Measurements from ENCODE around the gene MEDAG.

The MEDAG gene

DNA sequence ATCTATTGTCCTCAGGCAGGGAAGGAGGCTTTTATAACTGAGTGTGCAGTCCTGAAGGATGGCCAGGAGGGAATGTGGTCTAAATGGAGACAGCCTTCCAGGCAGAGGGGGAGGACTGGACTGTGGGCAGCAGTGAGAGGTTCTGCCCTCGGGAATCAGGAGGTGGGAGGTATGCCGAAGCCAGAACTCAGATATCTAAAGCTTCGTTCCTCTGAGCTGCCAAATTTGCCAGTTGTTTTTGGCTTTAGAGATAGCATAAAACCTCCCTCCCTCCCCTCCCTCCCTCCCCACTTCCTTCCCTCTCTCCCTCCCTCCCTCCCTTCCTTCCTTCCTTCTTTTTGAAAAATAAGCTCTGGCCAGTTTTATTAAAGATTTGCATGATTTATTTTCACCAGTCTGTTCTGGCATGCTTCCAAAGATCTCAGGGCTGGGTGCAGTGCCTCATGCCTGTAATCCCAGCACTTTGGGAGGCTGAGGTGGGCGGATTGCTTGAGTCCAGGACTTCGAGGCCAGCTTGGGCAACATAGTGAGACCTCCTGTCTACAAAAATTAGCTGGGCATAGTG, 2.4 kb downstream of the MEDAG start:
- Histone ChIP-seq H3K27ac (replicated peaks) (no peak overlapping the region), H3K4me3 (replicated peaks; ENCODE audit: insufficient read depth, low read length) (no peak overlapping the region), H3K27me3 (ENCODE audit: insufficient read depth, poor library complexity, severe bottlenecking) (peaks cover 47% of the 10 kb centered on the region)
- DNase-seq (ENCODE audit: low read depth in 1 of 2, low spot score in 1 of 2): no peak
- no peak for TF ChIP-seq SPI1 (IDR thresholded peaks at IDR 0.05; ENCODE audit: borderline replicate concordance, low read depth)
- no peak for TF ChIP-seq GABPA (IDR thresholded peaks at IDR 0.05; ENCODE audit: low read depth)
- TF ChIP-seq POLR2AphosphoS5 (IDR thresholded peaks at IDR 0.05; ENCODE audit: low read depth): no peak
- TF ChIP-seq, protein P1, sequence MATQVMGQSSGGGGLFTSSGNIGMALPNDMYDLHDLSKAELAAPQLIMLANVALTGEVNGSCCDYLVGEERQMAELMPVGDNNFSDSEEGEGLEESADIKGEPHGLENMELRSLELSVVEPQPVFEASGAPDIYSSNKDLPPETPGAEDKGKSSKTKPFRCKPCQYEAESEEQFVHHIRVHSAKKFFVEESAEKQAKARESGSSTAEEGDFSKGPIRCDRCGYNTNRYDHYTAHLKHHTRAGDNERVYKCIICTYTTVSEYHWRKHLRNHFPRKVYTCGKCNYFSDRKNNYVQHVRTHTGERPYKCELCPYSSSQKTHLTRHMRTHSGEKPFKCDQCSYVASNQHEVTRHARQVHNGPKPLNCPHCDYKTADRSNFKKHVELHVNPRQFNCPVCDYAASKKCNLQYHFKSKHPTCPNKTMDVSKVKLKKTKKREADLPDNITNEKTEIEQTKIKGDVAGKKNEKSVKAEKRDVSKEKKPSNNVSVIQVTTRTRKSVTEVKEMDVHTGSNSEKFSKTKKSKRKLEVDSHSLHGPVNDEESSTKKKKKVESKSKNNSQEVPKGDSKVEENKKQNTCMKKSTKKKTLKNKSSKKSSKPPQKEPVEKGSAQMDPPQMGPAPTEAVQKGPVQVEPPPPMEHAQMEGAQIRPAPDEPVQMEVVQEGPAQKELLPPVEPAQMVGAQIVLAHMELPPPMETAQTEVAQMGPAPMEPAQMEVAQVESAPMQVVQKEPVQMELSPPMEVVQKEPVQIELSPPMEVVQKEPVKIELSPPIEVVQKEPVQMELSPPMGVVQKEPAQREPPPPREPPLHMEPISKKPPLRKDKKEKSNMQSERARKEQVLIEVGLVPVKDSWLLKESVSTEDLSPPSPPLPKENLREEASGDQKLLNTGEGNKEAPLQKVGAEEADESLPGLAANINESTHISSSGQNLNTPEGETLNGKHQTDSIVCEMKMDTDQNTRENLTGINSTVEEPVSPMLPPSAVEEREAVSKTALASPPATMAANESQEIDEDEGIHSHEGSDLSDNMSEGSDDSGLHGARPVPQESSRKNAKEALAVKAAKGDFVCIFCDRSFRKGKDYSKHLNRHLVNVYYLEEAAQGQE (IDR thresholded peaks at IDR 0.05; ENCODE audit: insufficient replicate concordance, low read depth): no peak
- TF ChIP-seq, protein P2, sequence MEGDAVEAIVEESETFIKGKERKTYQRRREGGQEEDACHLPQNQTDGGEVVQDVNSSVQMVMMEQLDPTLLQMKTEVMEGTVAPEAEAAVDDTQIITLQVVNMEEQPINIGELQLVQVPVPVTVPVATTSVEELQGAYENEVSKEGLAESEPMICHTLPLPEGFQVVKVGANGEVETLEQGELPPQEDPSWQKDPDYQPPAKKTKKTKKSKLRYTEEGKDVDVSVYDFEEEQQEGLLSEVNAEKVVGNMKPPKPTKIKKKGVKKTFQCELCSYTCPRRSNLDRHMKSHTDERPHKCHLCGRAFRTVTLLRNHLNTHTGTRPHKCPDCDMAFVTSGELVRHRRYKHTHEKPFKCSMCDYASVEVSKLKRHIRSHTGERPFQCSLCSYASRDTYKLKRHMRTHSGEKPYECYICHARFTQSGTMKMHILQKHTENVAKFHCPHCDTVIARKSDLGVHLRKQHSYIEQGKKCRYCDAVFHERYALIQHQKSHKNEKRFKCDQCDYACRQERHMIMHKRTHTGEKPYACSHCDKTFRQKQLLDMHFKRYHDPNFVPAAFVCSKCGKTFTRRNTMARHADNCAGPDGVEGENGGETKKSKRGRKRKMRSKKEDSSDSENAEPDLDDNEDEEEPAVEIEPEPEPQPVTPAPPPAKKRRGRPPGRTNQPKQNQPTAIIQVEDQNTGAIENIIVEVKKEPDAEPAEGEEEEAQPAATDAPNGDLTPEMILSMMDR (IDR thresholded peaks at IDR 0.05; ENCODE audit: insufficient read depth, low read length): no peak

DNA sequence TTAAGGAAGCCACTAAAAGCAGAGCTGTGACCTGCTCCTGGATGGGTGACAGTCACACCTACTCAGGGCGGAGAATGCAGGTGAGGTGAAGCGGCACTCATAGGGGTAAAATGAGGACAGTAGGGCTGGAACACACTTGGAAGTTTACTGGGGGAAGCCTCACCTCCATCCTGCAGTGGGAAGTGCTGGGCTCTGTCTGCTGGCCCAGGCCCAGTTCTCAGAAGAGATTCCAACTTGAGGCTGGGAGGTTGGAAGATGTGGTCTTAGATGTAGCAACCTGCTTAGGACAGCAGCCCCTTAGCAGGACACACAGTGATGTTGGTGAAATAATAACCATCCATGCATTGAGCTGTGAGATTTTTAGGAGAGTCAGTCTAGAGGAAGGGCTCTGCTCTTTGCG, 4.6 kb downstream of the MEDAG start:
- DNase-seq (ENCODE audit: low read depth in 1 of 2, low spot score in 1 of 2): no peak

DNA sequence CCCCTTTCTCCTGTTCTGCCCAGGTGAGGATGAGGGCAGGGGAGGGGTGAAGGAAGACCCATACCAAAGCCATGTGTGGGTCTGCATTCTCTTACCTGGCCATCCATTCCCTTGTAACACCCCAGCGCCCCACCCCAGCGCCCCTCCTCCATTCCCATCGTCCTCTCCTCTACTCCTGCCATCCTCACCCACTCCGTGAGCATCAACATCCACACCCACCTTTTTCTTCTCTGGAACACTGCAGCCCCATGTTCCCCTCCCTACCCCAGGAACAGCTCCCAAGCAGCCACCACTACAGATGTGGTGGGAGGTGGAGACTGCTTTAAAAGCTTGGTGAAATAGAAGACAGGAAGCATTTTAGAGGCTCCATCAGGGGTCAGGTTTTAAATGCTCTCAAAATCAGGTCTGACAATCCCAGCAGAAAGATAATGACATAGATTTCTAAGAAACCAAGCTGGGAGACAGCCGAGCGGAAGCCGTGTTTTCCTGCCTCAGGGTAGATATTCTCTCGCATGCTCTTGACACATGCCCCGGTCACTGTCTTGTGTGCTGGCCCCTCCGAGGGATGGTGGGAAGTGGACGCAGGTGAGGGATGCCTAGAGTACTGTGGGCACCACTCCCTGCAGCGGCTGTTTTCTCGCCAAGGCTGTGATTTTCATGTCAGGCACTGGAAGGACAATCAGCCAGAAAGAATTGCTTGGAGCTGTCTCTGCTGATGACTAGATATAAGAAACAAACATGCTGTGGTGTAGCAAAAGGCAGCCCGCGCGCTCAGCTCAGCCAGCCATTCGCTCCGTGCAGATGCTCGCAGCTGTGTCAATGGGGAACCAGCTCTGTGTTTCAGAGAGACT, 9.8 kb downstream of the MEDAG start:
- Histone ChIP-seq H3K4me3 (replicated peaks; ENCODE audit: insufficient read depth, low read length) (no peak overlapping the region), H3K27me3 (ENCODE audit: insufficient read depth, poor library complexity, severe bottlenecking) (peaks cover 4% of the 10 kb centered on the region), H3K27ac (replicated peaks) (no peak overlapping the region)
- DNase-seq (ENCODE audit: low read depth in 1 of 2, low spot score in 1 of 2): no peak
- TF ChIP-seq, protein P2 (IDR thresholded peaks at IDR 0.05; ENCODE audit: insufficient read depth, low read length): no peak
- TF ChIP-seq GABPA (IDR thresholded peaks at IDR 0.05; ENCODE audit: low read depth): no peak
- no peak for TF ChIP-seq POLR2AphosphoS5 (IDR thresholded peaks at IDR 0.05; ENCODE audit: low read depth)
- no peak for TF ChIP-seq SPI1 (IDR thresholded peaks at IDR 0.05; ENCODE audit: borderline replicate concordance, low read depth)
- TF ChIP-seq, protein P1 (IDR thresholded peaks at IDR 0.05; ENCODE audit: insufficient replicate concordance, low read depth): no peak

More for the DNA sequence above, 4.6 kb downstream of the MEDAG start:
- Histone ChIP-seq H3K4me3 (replicated peaks; ENCODE audit: insufficient read depth, low read length) (no peak overlapping the region), H3K27ac (replicated peaks) (no peak overlapping the region), H3K27me3 (ENCODE audit: insufficient read depth, poor library complexity, severe bottlenecking) (peaks cover 28% of the 10 kb centered on the region)
- TF ChIP-seq POLR2AphosphoS5 (IDR thresholded peaks at IDR 0.05; ENCODE audit: low read depth): no peak
- no peak for TF ChIP-seq SPI1 (IDR thresholded peaks at IDR 0.05; ENCODE audit: borderline replicate concordance, low read depth)
- TF ChIP-seq GABPA (IDR thresholded peaks at IDR 0.05; ENCODE audit: low read depth): no peak
- TF ChIP-seq, protein P2 (IDR thresholded peaks at IDR 0.05; ENCODE audit: insufficient read depth, low read length): no peak

Measured in HL-60 (cell line).